Vagina (tissue), 2 donors: ENCODE measurements around the gene BEND7. TPM values are rescaled to one million over a fixed set of nuclear protein-coding genes. Genes with fewer than 3 reads are reported as not detected.

Experiments used
- DNase-seq, 2 donors: peaks; one replicate each; pipeline ENCODE4 v3.0.0-alpha.2; 2017; ENCODE audit errors: extremely low spot score in 2 of 2
- H3K27ac ChIP-seq: fragments of 200-600 bp; sonication (generic); one replicate; pipeline ENCODE4 v1.5.1; 2019
- H3K27me3 ChIP-seq: fragments of 200-600 bp; sonication (generic); one replicate; pipeline ENCODE4 v1.5.1; 2019
- H3K36me3 ChIP-seq, 2 donors: fragments of 200-600 bp; sonication (generic); one replicate each; pipeline ENCODE4 v1.5.1; 2017 to 2019
- H3K4me1 ChIP-seq: fragments of 200-600 bp; sonication (generic); one replicate; pipeline ENCODE4 v1.5.1; 2019
- H3K4me3 ChIP-seq, 2 donors: fragments of 200-600 bp; sonication (generic); 1 replicate in 1 of 2; 2 replicates in 1 of 2; pipeline ENCODE4 v1.5.1; 2016 to 2019
- H3K9me3 ChIP-seq: fragments of 200-600 bp; sonication (generic); one replicate; pipeline ENCODE4 v1.5.1; 2019
- POLR2A ChIP-seq, 2 donors: fragments of 450-650 bp; IDR thresholded peaks; one replicate each; pipeline ENCODE4 v1.6.1; 2017; ENCODE audit warnings: antibody characterized with exemption in 2 of 2, mild to moderate bottlenecking in 2 of 2, moderate library complexity in 2 of 2
- POLR2AphosphoS5 ChIP-seq, 2 donors: sonication (generic); formaldehyde crosslinking; IDR thresholded peaks; one replicate each; pipeline ENCODE4 v1.9.0; 2017; ENCODE audit warnings: antibody characterized with exemption in 2 of 2, mild to moderate bottlenecking in 2 of 2, low read depth in 1 of 2; ENCODE audit not compliant: insufficient read depth in 1 of 2
- intact Hi-C: fragments of 100-400 bp; cut with DNase I; formaldehyde crosslinking; loops from one replicate; pipeline ENCODE4 v1.15.1; 2023
- total RNA-seq: library from RNA; depleted of rRNA; stranded (reverse); fragments of >200 nt; gene quantifications from one replicate; pipeline ENCODE4 v1.2.3, GENCODE V29; 2016
- TF ChIP-seq, protein P1 (sequence below), 3 experiments: fragments of 450-650 bp in 2 of 3; fragments of 200-600 bp in 1 of 3; sonication (generic) in 1 of 3; IDR thresholded peaks; one replicate each; pipeline ENCODE4 v1.5.1; 2017 to 2019; ENCODE audit warnings: antibody characterized with exemption in 3 of 3, mild to moderate bottlenecking in 2 of 3, moderate library complexity in 2 of 3

Gene BEND7
- total RNA-seq, 1 donor from 2014 or later = 16.2 TPM

DNA sequence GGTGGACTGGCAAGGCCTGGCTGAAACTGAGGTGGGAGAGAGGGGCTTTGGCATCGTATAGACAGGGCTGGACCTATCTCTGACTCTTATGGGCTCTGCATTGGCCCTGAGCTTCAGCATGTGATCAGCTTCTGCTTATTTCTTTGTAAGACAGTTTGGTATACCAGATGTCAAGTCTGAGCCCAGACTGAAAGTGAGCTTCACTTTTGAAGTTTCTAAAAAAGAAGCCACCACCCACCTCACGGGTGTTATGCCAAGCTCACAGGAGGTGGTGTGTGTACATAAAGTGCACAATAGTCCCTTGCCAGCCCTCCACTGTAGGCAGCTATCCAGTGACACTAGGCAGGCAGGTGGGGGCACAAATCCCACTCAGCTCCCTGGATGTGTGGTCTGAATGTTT is 112.1 kb downstream of the BEND7 start:
- no peaks in the 10 kb centered on the region for H3K27me3 ChIP-seq
- H3K36me3 ChIP-seq = no peaks in the 10 kb centered on the region
- H3K4me1 ChIP-seq = no peaks in the 10 kb centered on the region
- H3K4me3 ChIP-seq = no peak overlapping the region
- no peak overlapping the region for H3K27ac ChIP-seq
- no peaks in the 10 kb centered on the region for H3K9me3 ChIP-seq
- intact Hi-C loops = no loop called here
- TF ChIP-seq, protein P1, sequence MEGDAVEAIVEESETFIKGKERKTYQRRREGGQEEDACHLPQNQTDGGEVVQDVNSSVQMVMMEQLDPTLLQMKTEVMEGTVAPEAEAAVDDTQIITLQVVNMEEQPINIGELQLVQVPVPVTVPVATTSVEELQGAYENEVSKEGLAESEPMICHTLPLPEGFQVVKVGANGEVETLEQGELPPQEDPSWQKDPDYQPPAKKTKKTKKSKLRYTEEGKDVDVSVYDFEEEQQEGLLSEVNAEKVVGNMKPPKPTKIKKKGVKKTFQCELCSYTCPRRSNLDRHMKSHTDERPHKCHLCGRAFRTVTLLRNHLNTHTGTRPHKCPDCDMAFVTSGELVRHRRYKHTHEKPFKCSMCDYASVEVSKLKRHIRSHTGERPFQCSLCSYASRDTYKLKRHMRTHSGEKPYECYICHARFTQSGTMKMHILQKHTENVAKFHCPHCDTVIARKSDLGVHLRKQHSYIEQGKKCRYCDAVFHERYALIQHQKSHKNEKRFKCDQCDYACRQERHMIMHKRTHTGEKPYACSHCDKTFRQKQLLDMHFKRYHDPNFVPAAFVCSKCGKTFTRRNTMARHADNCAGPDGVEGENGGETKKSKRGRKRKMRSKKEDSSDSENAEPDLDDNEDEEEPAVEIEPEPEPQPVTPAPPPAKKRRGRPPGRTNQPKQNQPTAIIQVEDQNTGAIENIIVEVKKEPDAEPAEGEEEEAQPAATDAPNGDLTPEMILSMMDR (IDR thresholded peaks at IDR 0.05) = no peak
- TF ChIP-seq POLR2AphosphoS5 (IDR thresholded peaks at IDR 0.05; ENCODE audit: insufficient read depth in 1 of 2, low read depth in 1 of 2) = no peak
- no peak for TF ChIP-seq POLR2A (IDR thresholded peaks at IDR 0.05)
- DNase-seq = no peak

- no peaks in the 10 kb centered on the region for H3K9me3 ChIP-seq
- no peak overlapping the region for H3K27ac ChIP-seq
- no peak overlapping the region for H3K4me3 ChIP-seq
- H3K27me3 ChIP-seq = no peaks in the 10 kb centered on the region
- no peak for DNase-seq
- TF ChIP-seq, protein P1 (IDR thresholded peaks at IDR 0.05) = no peak
- no peak for TF ChIP-seq POLR2AphosphoS5 (IDR thresholded peaks at IDR 0.05; ENCODE audit: insufficient read depth in 1 of 2, low read depth in 1 of 2)
- no peak for TF ChIP-seq POLR2A (IDR thresholded peaks at IDR 0.05)
- no peaks in the 10 kb centered on the region for H3K4me1 ChIP-seq
- intact Hi-C loops = no loop called here
- H3K36me3 ChIP-seq = no peaks in the 10 kb centered on the region
These were observed 114.0 kb downstream of the BEND7 start for GRCh38 chr10:13414855-13415254.

DNA sequence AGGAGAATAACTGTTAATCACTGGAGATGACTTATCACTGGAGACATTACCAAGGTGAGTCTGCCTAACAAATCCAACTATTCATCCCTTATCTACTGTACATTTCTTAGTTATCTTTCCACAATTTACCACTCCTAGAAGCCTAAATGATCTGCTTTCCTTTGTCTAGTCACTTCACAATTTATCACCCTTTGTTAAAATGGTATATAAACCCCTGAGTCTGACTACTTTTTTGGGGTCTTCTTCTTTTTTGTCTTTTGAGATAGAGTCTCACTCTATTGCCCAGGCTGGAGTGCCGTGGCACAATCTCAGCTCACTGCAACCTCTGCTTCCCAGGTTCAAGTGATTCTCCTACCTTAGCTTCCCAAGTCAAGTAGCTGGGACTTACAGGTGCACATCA is 114.7 kb downstream of the BEND7 start:
- H3K27me3 ChIP-seq = no peaks in the 10 kb centered on the region
- H3K4me3 ChIP-seq = no peak overlapping the region
- no peaks in the 10 kb centered on the region for H3K9me3 ChIP-seq
- H3K36me3 ChIP-seq = no peaks in the 10 kb centered on the region
- intact Hi-C loops = no loop called here
- no peaks in the 10 kb centered on the region for H3K4me1 ChIP-seq
- no peak for DNase-seq
- TF ChIP-seq, protein P1 (IDR thresholded peaks at IDR 0.05) = no peak
- TF ChIP-seq POLR2AphosphoS5 (IDR thresholded peaks at IDR 0.05; ENCODE audit: insufficient read depth in 1 of 2, low read depth in 1 of 2) (no peak), POLR2A (IDR thresholded peaks at IDR 0.05) (no peak)
- no peak overlapping the region for H3K27ac ChIP-seq

GRCh38 chr10:13412894-13413293 is 115.9 kb downstream of the BEND7 start:
- H3K4me1 ChIP-seq = no peaks in the 10 kb centered on the region
- TF ChIP-seq, protein P1 (IDR thresholded peaks at IDR 0.05) = no peak
- TF ChIP-seq POLR2AphosphoS5 (IDR thresholded peaks at IDR 0.05; ENCODE audit: insufficient read depth in 1 of 2, low read depth in 1 of 2) (no peak), POLR2A (IDR thresholded peaks at IDR 0.05) (no peak)
- intact Hi-C loops = no loop called here
- H3K27me3 ChIP-seq = no peaks in the 10 kb centered on the region
- no peaks in the 10 kb centered on the region for H3K9me3 ChIP-seq
- no peak overlapping the region for H3K4me3 ChIP-seq
- H3K36me3 ChIP-seq = no peaks in the 10 kb centered on the region
- no peak for DNase-seq
- H3K27ac ChIP-seq = no peak overlapping the region

GRCh38 chr10:13404791-13405190 is 124.0 kb downstream of the BEND7 start:
- TF ChIP-seq POLR2A (IDR thresholded peaks at IDR 0.05) (no peak), POLR2AphosphoS5 (IDR thresholded peaks at IDR 0.05; ENCODE audit: insufficient read depth in 1 of 2, low read depth in 1 of 2) (no peak)
- TF ChIP-seq, protein P1 (IDR thresholded peaks at IDR 0.05) = no peak
- Histone ChIP-seq H3K36me3 (no peaks in the 10 kb centered on the region), H3K4me1 (no peaks in the 10 kb centered on the region), H3K27me3 (no peaks in the 10 kb centered on the region), H3K4me3 (no peak overlapping the region), H3K27ac (no peak overlapping the region), H3K9me3 (no peaks in the 10 kb centered on the region)
- intact Hi-C loops = no loop called here
- no peak for DNase-seq
